Activated CD4-positive, CD25-positive, alpha-beta regulatory T cell treated with anti-CD3 and anti-CD28 coated beads, Interleukin-2, amount 50 U/mL, for 72 hours (primary cell): ENCODE measurements around the gene SH3GLB1.

Experiments used
- DNase-seq: peaks from one replicate; pipeline ENCODE4 v3.0.0; 2021

The SH3GLB1 gene

GRCh38 chr1:86739648-86740509, 35.5 kb downstream of the SH3GLB1 start:
- no peak for DNase-seq

- no peak for DNase-seq
Measured at GRCh38 chr1:86741947-86742572, 37.7 kb downstream of the SH3GLB1 start.

- no peak for DNase-seq
Measured at GRCh38 chr1:86747304-86747703, 42.9 kb downstream of the SH3GLB1 start.

- no peak for DNase-seq
Measured at GRCh38 chr1:86748622-86749373, 44.4 kb downstream of the SH3GLB1 start.

- DNase-seq = no peak
Measured at GRCh38 chr1:86750076-86750475, 45.7 kb downstream of the SH3GLB1 start.

GRCh38 chr1:86750530-86750929, 46.2 kb downstream of the SH3GLB1 start:
- no peak for DNase-seq

GRCh38 chr1:86751923-86752322, 47.5 kb downstream of the SH3GLB1 start:
- DNase-seq = no peak

GRCh38 chr1:86753700-86754099, 49.3 kb downstream of the SH3GLB1 start:
- no peak for DNase-seq

GRCh38 chr1:86754265-86754974, 50.0 kb downstream of the SH3GLB1 start:
- DNase-seq = no peak

- DNase-seq = no peak
Measured at GRCh38 chr1:86756062-86756406, 51.7 kb downstream of the SH3GLB1 start.

- no peak for DNase-seq
Measured at GRCh38 chr1:86757272-86757984, 53.1 kb downstream of the SH3GLB1 start.

- DNase-seq = no peak
Measured at GRCh38 chr1:86758570-86758969, 54.2 kb downstream of the SH3GLB1 start.

GRCh38 chr1:86760199-86760598, 55.8 kb downstream of the SH3GLB1 start:
- DNase-seq = no peak

- DNase-seq = no peak
Measured at GRCh38 chr1:86762336-86762735, 58.0 kb downstream of the SH3GLB1 start.

GRCh38 chr1:86764523-86764922, 60.1 kb downstream of the SH3GLB1 start:
- DNase-seq = no peak

- DNase-seq = no peak
Measured at GRCh38 chr1:86765073-86765472, 60.7 kb downstream of the SH3GLB1 start.

GRCh38 chr1:86765674-86766073, 61.3 kb downstream of the SH3GLB1 start:
- no peak for DNase-seq

- DNase-seq = no peak
Measured at GRCh38 chr1:86768554-86768953, 64.2 kb downstream of the SH3GLB1 start.

GRCh38 chr1:86769065-86769464, 64.7 kb downstream of the SH3GLB1 start:
- no peak for DNase-seq

GRCh38 chr1:86773341-86774288, 69.2 kb downstream of the SH3GLB1 start:
- no peak for DNase-seq
